ENCODE data around the gene BCAT1.

- TF ChIP-seq SREBF2 (CRISPR knock-in tag; IDR thresholded peaks at IDR 0.05), result no peak
- no peak for TF ChIP-seq ZBTB34 (CRISPR knock-in tag; IDR thresholded peaks at IDR 0.05)
- TF ChIP-seq, protein P1, sequence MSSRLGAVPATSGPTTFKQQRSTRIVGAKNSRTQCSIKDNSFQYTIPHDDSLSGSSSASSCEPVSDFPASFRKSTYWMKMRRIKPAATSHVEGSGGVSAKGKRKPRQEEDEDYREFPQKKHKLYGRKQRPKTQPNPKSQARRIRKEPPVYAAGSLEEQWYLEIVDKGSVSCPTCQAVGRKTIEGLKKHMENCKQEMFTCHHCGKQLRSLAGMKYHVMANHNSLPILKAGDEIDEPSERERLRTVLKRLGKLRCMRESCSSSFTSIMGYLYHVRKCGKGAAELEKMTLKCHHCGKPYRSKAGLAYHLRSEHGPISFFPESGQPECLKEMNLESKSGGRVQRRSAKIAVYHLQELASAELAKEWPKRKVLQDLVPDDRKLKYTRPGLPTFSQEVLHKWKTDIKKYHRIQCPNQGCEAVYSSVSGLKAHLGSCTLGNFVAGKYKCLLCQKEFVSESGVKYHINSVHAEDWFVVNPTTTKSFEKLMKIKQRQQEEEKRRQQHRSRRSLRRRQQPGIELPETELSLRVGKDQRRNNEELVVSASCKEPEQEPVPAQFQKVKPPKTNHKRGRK (tag; IDR thresholded peaks at IDR 0.05), result no peak
- TF ChIP-seq, protein P2, sequence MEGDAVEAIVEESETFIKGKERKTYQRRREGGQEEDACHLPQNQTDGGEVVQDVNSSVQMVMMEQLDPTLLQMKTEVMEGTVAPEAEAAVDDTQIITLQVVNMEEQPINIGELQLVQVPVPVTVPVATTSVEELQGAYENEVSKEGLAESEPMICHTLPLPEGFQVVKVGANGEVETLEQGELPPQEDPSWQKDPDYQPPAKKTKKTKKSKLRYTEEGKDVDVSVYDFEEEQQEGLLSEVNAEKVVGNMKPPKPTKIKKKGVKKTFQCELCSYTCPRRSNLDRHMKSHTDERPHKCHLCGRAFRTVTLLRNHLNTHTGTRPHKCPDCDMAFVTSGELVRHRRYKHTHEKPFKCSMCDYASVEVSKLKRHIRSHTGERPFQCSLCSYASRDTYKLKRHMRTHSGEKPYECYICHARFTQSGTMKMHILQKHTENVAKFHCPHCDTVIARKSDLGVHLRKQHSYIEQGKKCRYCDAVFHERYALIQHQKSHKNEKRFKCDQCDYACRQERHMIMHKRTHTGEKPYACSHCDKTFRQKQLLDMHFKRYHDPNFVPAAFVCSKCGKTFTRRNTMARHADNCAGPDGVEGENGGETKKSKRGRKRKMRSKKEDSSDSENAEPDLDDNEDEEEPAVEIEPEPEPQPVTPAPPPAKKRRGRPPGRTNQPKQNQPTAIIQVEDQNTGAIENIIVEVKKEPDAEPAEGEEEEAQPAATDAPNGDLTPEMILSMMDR (IDR thresholded peaks at IDR 0.05 in 2 of 3, conservative IDR thresholded peaks at IDR 0.05 in 1 of 3; ENCODE audit: insufficient read depth in 2 of 3, low read depth in 1 of 3, low read length in 3 of 3), result no peak
- no peak for TF ChIP-seq KDM1A (IDR thresholded peaks at IDR 0.05)
- TF ChIP-seq CBX5 (IDR thresholded peaks at IDR 0.05; ENCODE audit: borderline replicate concordance, low read depth), result no peak
- no peak for TF ChIP-seq KAT8 (IDR thresholded peaks at IDR 0.05; ENCODE audit: low read depth)
These were observed 64.0 kb downstream of the BCAT1 start for GRCh38 chr12:24884911-24885310.
